ENCODE measurements around the gene ACKR3. TPM values are rescaled to one million over a fixed set of nuclear protein-coding genes. Genes with fewer than 3 reads are reported as not detected.

The ACKR3 gene
- total RNA-seq, 1 experiment from 2014 or later = 87.5 TPM

- DNase-seq = peak; percentile 49 to 76
- Histone ChIP-seq H3K4me1 (peaks cover 21% of the 10 kb centered on the region), H3K27me3 (no peaks in the 10 kb centered on the region), H3K4me3 (peak overlapping the region; percentile 66), H3K9me3 (replicated peaks) (no peaks in the 10 kb centered on the region), H3K36me3 (peaks cover 10% of the 10 kb centered on the region; the same call in 1 of the 2 replicates), H3K27ac (peak overlapping the region; percentile 88)
Observed at GRCh38 chr2:236570081-236570868, 650 bp downstream of the ACKR3 start.

- Histone ChIP-seq H3K4me1 (peaks cover 27% of the 10 kb centered on the region), H3K9me3 (replicated peaks) (no peaks in the 10 kb centered on the region), H3K36me3 (peaks cover 14% of the 10 kb centered on the region; the same call in 1 of the 2 replicates), H3K4me3 (peak overlapping the region; percentile 66), H3K27me3 (no peaks in the 10 kb centered on the region), H3K27ac (peak overlapping the region; percentile 88)
- peak; percentile 60 to 66 for DNase-seq
Observed at GRCh38 chr2:236571145-236571544, 1.5 kb downstream of the ACKR3 start.

GRCh38 chr2:236572482-236572881 lies 2.9 kb downstream of the ACKR3 start:
- DNase-seq = peak; percentile 90 to 95
- H3K4me3 ChIP-seq = peak overlapping the region; percentile 66
- no peaks in the 10 kb centered on the region for H3K9me3 ChIP-seq (replicated peaks)
- peaks cover 28% of the 10 kb centered on the region for H3K36me3 ChIP-seq
- H3K4me1 ChIP-seq = peaks cover 34% of the 10 kb centered on the region
- H3K27me3 ChIP-seq = no peaks in the 10 kb centered on the region
- peak overlapping the region; percentile 88; the same call in 1 of the 2 replicates for H3K27ac ChIP-seq

- DNase-seq = no peak
- Histone ChIP-seq H3K4me3 (no peak overlapping the region), H3K27ac (peak overlapping the region; percentile 1; the same call in 1 of the 2 replicates), H3K27me3 (no peaks in the 10 kb centered on the region), H3K9me3 (replicated peaks) (no peaks in the 10 kb centered on the region), H3K4me1 (peaks cover 34% of the 10 kb centered on the region), H3K36me3 (peaks cover 34% of the 10 kb centered on the region)
Observed at GRCh38 chr2:236573066-236573929, 3.7 kb downstream of the ACKR3 start.

- DNase-seq = no peak
- Histone ChIP-seq H3K9me3 (replicated peaks) (no peaks in the 10 kb centered on the region), H3K4me1 (peaks cover 34% of the 10 kb centered on the region)
Observed at GRCh38 chr2:236574000-236574399, 4.4 kb downstream of the ACKR3 start.

GRCh38 chr2:236574424-236575145 lies 5.0 kb downstream of the ACKR3 start:
- DNase-seq = no peak
- peaks cover 42% of the 10 kb centered on the region for H3K36me3 ChIP-seq
- no peak overlapping the region for H3K4me3 ChIP-seq
- H3K9me3 ChIP-seq (replicated peaks) = no peaks in the 10 kb centered on the region
- peaks cover 32% of the 10 kb centered on the region for H3K4me1 ChIP-seq
- no peaks in the 10 kb centered on the region for H3K27me3 ChIP-seq
- H3K27ac ChIP-seq = no peak overlapping the region

More at GRCh38 chr2:236574000-236574399, 4.4 kb downstream of the ACKR3 start:
- peaks cover 41% of the 10 kb centered on the region for H3K36me3 ChIP-seq
- H3K27ac ChIP-seq = no peak overlapping the region
- no peak overlapping the region for H3K4me3 ChIP-seq
- no peaks in the 10 kb centered on the region for H3K27me3 ChIP-seq

- no peak for DNase-seq
- Histone ChIP-seq H3K4me3 (no peak overlapping the region), H3K27me3 (no peaks in the 10 kb centered on the region), H3K36me3 (peaks cover 51% of the 10 kb centered on the region), H3K4me1 (peaks cover 32% of the 10 kb centered on the region), H3K27ac (no peak overlapping the region), H3K9me3 (replicated peaks) (no peaks in the 10 kb centered on the region)
Observed at GRCh38 chr2:236575510-236575909, 5.9 kb downstream of the ACKR3 start.

GRCh38 chr2:236576087-236576486 lies 6.5 kb downstream of the ACKR3 start:
- Histone ChIP-seq H3K9me3 (replicated peaks) (no peaks in the 10 kb centered on the region), H3K4me3 (no peak overlapping the region), H3K27me3 (no peaks in the 10 kb centered on the region), H3K27ac (no peak overlapping the region; the same call in 1 of the 2 replicates), H3K4me1 (peaks cover 32% of the 10 kb centered on the region), H3K36me3 (peaks cover 57% of the 10 kb centered on the region)
- DNase-seq = peak; percentile 86 to 87

- Histone ChIP-seq H3K4me1 (peaks cover 30% of the 10 kb centered on the region), H3K36me3 (peaks cover 66% of the 10 kb centered on the region), H3K4me3 (no peak overlapping the region), H3K27ac (no peak overlapping the region), H3K9me3 (replicated peaks) (no peaks in the 10 kb centered on the region), H3K27me3 (no peaks in the 10 kb centered on the region)
- DNase-seq = no peak
Observed at GRCh38 chr2:236576953-236577352, 7.3 kb downstream of the ACKR3 start.

- no peak for DNase-seq
- Histone ChIP-seq H3K27ac (no peak overlapping the region), H3K4me3 (no peak overlapping the region), H3K4me1 (peaks cover 22% of the 10 kb centered on the region), H3K27me3 (no peaks in the 10 kb centered on the region), H3K9me3 (replicated peaks) (no peaks in the 10 kb centered on the region), H3K36me3 (peaks cover 74% of the 10 kb centered on the region)
Observed at GRCh38 chr2:236577481-236578410, 8.1 kb downstream of the ACKR3 start.

- Histone ChIP-seq H3K4me3 (no peak overlapping the region), H3K36me3 (peaks cover 76% of the 10 kb centered on the region), H3K27me3 (no peaks in the 10 kb centered on the region), H3K27ac (no peak overlapping the region), H3K9me3 (replicated peaks) (no peaks in the 10 kb centered on the region), H3K4me1 (peaks cover 17% of the 10 kb centered on the region; the same call in 1 of the 2 replicates)
- DNase-seq = no peak
Observed at GRCh38 chr2:236578411-236578846, 8.8 kb downstream of the ACKR3 start.

- H3K9me3 ChIP-seq (replicated peaks) = no peaks in the 10 kb centered on the region
- H3K27me3 ChIP-seq = no peaks in the 10 kb centered on the region
- peaks cover 76% of the 10 kb centered on the region for H3K36me3 ChIP-seq
- no peak overlapping the region for H3K27ac ChIP-seq
- peaks cover 17% of the 10 kb centered on the region; the same call in 1 of the 2 replicates for H3K4me1 ChIP-seq
- DNase-seq = no peak
- H3K4me3 ChIP-seq = no peak overlapping the region
Observed at GRCh38 chr2:236579048-236579745, 9.6 kb downstream of the ACKR3 start.

- DNase-seq = no peak
- Histone ChIP-seq H3K36me3 (peaks cover 74% of the 10 kb centered on the region), H3K4me1 (peaks cover 17% of the 10 kb centered on the region; the same call in 1 of the 2 replicates), H3K27me3 (no peaks in the 10 kb centered on the region), H3K4me3 (no peak overlapping the region), H3K27ac (no peak overlapping the region), H3K9me3 (replicated peaks) (no peaks in the 10 kb centered on the region)
Observed at GRCh38 chr2:236579746-236580315, 10.2 kb downstream of the ACKR3 start.

Data from SJCRH30 (cell line).